ENCODE data around the gene SCN2B.

DNA sequence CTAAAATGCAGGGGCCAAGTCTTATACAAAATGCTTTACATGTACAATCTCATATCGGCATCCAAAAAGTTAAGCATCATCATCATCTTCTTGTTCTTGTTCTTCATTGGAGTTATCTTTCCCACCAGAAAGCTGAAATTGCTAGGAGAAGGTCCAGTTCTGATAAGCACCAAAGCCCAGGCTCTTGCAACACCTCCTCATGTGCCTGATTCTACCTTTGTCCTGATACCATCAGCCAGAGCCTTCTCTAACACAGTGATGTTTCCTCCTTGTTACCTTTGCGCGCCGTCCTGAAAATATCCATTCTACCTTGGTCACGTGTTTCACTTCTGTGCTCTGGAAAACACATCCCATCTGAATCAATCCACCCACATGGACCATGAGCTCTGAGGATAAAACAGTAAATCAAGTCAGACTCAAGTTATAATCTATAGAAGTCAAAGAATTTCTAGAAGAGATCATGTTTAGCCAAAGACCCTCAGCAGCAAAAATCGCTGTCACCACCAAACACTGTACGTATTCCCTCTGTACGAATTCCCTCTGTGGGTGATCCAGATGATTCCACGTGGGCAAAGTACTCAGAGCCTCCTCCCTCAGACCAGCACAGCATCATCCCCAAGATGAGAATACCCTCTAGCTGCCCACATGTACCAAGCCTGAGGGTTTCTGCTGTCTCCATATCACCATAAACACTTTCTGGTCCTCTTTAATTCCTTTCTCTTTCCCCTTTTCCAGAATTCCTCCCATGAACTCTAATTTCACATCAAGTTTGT lies 29.4 kb upstream of the SCN2B start:
- TF ChIP-seq, protein P1, sequence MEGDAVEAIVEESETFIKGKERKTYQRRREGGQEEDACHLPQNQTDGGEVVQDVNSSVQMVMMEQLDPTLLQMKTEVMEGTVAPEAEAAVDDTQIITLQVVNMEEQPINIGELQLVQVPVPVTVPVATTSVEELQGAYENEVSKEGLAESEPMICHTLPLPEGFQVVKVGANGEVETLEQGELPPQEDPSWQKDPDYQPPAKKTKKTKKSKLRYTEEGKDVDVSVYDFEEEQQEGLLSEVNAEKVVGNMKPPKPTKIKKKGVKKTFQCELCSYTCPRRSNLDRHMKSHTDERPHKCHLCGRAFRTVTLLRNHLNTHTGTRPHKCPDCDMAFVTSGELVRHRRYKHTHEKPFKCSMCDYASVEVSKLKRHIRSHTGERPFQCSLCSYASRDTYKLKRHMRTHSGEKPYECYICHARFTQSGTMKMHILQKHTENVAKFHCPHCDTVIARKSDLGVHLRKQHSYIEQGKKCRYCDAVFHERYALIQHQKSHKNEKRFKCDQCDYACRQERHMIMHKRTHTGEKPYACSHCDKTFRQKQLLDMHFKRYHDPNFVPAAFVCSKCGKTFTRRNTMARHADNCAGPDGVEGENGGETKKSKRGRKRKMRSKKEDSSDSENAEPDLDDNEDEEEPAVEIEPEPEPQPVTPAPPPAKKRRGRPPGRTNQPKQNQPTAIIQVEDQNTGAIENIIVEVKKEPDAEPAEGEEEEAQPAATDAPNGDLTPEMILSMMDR (conservative IDR thresholded peaks at IDR 0.05 in 1 of 2, IDR thresholded peaks at IDR 0.05 in 1 of 2; ENCODE audit: low read depth in 1 of 2, low read length in 2 of 2) = no peak
- no peak for TF ChIP-seq EZH2 (IDR thresholded peaks at IDR 0.05; ENCODE audit: low read length, missing control alignments)

All from fibroblast of lung (primary cell).